Esophagus (tissue), 2 donors: ENCODE results near the gene PSMA8. TPM values are rescaled to one million over a fixed set of nuclear protein-coding genes. Genes with fewer than 3 reads are reported as not detected.
"Not testable (repeated sequence)": the region's sequence is repeated elsewhere in the genome, so short reads cannot be mapped to it uniquely, and the experiment has no call there.

ENCODE experiments used
- H3K27ac ChIP-seq, 2 donors: one replicate each; pipeline ENCODE4 v1.5.1; 2013; ENCODE audit warnings: low read depth in 2 of 2, mild to moderate bottlenecking in 2 of 2, inconsistent platforms in 1 of 2, low read length in 1 of 2, moderate library complexity in 1 of 2
- H3K27me3 ChIP-seq, 2 donors: one replicate each; pipeline ENCODE4 v1.6.1; 2013; ENCODE audit warnings: low read length in 2 of 2, control low read depth in 1 of 2, mild to moderate bottlenecking in 1 of 2; ENCODE audit not compliant: insufficient read depth in 2 of 2, control insufficient read depth in 1 of 2
- H3K36me3 ChIP-seq, 2 donors: one replicate each; pipeline ENCODE4 v1.6.1; 2013; ENCODE audit warnings: low read length in 1 of 2; ENCODE audit not compliant: control insufficient read depth in 2 of 2, insufficient read depth in 2 of 2
- H3K4me1 ChIP-seq, 2 donors: one replicate each; pipeline ENCODE4 v1.6.1; 2013; ENCODE audit warnings: low read length in 1 of 2; ENCODE audit not compliant: control insufficient read depth in 2 of 2, insufficient read depth in 2 of 2
- H3K4me3 ChIP-seq, 2 donors: one replicate each; pipeline ENCODE4 v1.5.1; 2013; ENCODE audit warnings: low read length in 2 of 2, mild to moderate bottlenecking in 2 of 2, low read depth in 1 of 2, moderate library complexity in 1 of 2
- H3K9me3 ChIP-seq, 2 donors: one replicate each; pipeline ENCODE4 v1.6.1; 2013; ENCODE audit warnings: mild to moderate bottlenecking in 2 of 2, low read depth in 1 of 2, low read length in 1 of 2, moderate library complexity in 1 of 2; ENCODE audit not compliant: control insufficient read depth in 2 of 2, insufficient read depth in 1 of 2
- WGBS, 2 donors: extraction: QIAGEN DNeasy Blood & Tissue Kit; methylation state at CpG; one replicate each; pipeline ENCODE4 v1.1.7; 2013; 5-methylcytosine and 5-hydroxymethylcytosine counted together
- polyA plus RNA-seq, 2 donors: library from polyadenylated mRNA; stranded (reverse); fragments of 200-250 nt; gene quantifications; one replicate each; pipeline ENCODE4 v1.2.3, GENCODE V29; 2013
- donor health status: healthy with polysubstance abuse.
- donor health status: Bipolar disorder and iron deficiency.

Gene PSMA8
- polyA plus RNA-seq, 2 donors, result 0.04 TPM

- Histone ChIP-seq H3K27ac (no peak overlapping the region), H3K9me3 (no peaks in the 10 kb centered on the region), H3K36me3 (no peaks in the 10 kb centered on the region), H3K27me3 (no peaks in the 10 kb centered on the region), H3K4me3 (no peak overlapping the region), H3K4me1 (no peaks in the 10 kb centered on the region)
- 87 to 89% methylated on average over 3 of the region's 3 CpGs for WGBS, 2 donors
Measured at GRCh38 chr18:26196605-26197004, 62.9 kb downstream of the PSMA8 start.

GRCh38 chr18:26202001-26202400 lies 68.3 kb downstream of the PSMA8 start:
- WGBS, 2 donors, result 81 to 88% methylated on average over 8 of the region's 9 CpGs
- not testable (repeated sequence) for H3K4me3 ChIP-seq, H3K4me1 ChIP-seq

GRCh38 chr18:26205318-26205717 lies 71.6 kb downstream of the PSMA8 start:
- no peaks in the 10 kb centered on the region for H3K36me3 ChIP-seq
- no peak overlapping the region for H3K27ac ChIP-seq
- no peak overlapping the region for H3K4me3 ChIP-seq
- no peaks in the 10 kb centered on the region for H3K9me3 ChIP-seq
- no peaks in the 10 kb centered on the region for H3K4me1 ChIP-seq
- 93 to 97% methylated on average over 1 of the region's 1 CpG for WGBS, 2 donors
- H3K27me3 ChIP-seq, result no peaks in the 10 kb centered on the region

More at GRCh38 chr18:26202001-26202400, 68.3 kb downstream of the PSMA8 start:
- H3K9me3 ChIP-seq, H3K36me3 ChIP-seq, H3K27ac ChIP-seq, H3K27me3 ChIP-seq: not testable (repeated sequence)

- H3K4me1 ChIP-seq, result no peaks in the 10 kb centered on the region
- WGBS, 2 donors, result 93 to 94% methylated on average over 2 of the region's 2 CpGs
- no peak overlapping the region for H3K4me3 ChIP-seq
- H3K27ac ChIP-seq, result no peak overlapping the region
- no peaks in the 10 kb centered on the region for H3K27me3 ChIP-seq
- no peaks in the 10 kb centered on the region for H3K9me3 ChIP-seq
- H3K36me3 ChIP-seq, result no peaks in the 10 kb centered on the region
Measured at GRCh38 chr18:26206488-26206887, 72.8 kb downstream of the PSMA8 start.

- Histone ChIP-seq H3K27ac (no peak overlapping the region), H3K4me1 (no peaks in the 10 kb centered on the region), H3K9me3 (no peaks in the 10 kb centered on the region), H3K36me3 (no peaks in the 10 kb centered on the region), H3K27me3 (no peaks in the 10 kb centered on the region), H3K4me3 (no peak overlapping the region)
- 55 to 71% methylated on average over 3 of the region's 3 CpGs for WGBS, 2 donors
Measured at GRCh38 chr18:26207937-26208336, 74.3 kb downstream of the PSMA8 start.

GRCh38 chr18:26208977-26209376 lies 75.3 kb downstream of the PSMA8 start:
- H3K4me3 ChIP-seq, result no peak overlapping the region
- whole genome bisulfite sequencing, 2 donors, result 52 to 53% methylated on average over 2 of the region's 2 CpGs
- H3K27me3 ChIP-seq, result no peaks in the 10 kb centered on the region
- H3K9me3 ChIP-seq, result no peaks in the 10 kb centered on the region
- H3K36me3 ChIP-seq, result no peaks in the 10 kb centered on the region
- no peak overlapping the region for H3K27ac ChIP-seq
- H3K4me1 ChIP-seq, result no peaks in the 10 kb centered on the region

- Histone ChIP-seq H3K27ac (no peak overlapping the region), H3K27me3 (no peaks in the 10 kb centered on the region), H3K4me1 (no peaks in the 10 kb centered on the region), H3K4me3 (no peak overlapping the region), H3K9me3 (no peaks in the 10 kb centered on the region), H3K36me3 (no peaks in the 10 kb centered on the region)
- WGBS, 2 donors, result 86 to 92% methylated on average over 4 of the region's 4 CpGs
Measured at GRCh38 chr18:26210147-26210546, 76.5 kb downstream of the PSMA8 start.

GRCh38 chr18:26215247-26215970 lies 81.7 kb downstream of the PSMA8 start:
- H3K36me3 ChIP-seq, result no peaks in the 10 kb centered on the region
- H3K27ac ChIP-seq, result no peak overlapping the region
- H3K9me3 ChIP-seq, result no peaks in the 10 kb centered on the region
- no peaks in the 10 kb centered on the region for H3K27me3 ChIP-seq
- 60 to 65% methylated on average over 7 of the region's 7 CpGs for WGBS, 2 donors
- H3K4me1 ChIP-seq, result no peaks in the 10 kb centered on the region
- H3K4me3 ChIP-seq, result no peak overlapping the region

GRCh38 chr18:26225022-26225693 lies 91.5 kb downstream of the PSMA8 start:
- H3K27me3 ChIP-seq, result no peaks in the 10 kb centered on the region

GRCh38 chr18:26225915-26226228 lies 92.2 kb downstream of the PSMA8 start:
- Histone ChIP-seq H3K4me1 (no peaks in the 10 kb centered on the region), H3K9me3 (no peaks in the 10 kb centered on the region), H3K36me3 (no peaks in the 10 kb centered on the region), H3K27ac (no peak overlapping the region), H3K4me3 (peak overlapping the region; percentile 80 to 97), H3K27me3 (no peaks in the 10 kb centered on the region)
- WGBS, 2 donors, result 7 to 10% methylated on average over 8 of the region's 8 CpGs

More at GRCh38 chr18:26225022-26225693, 91.5 kb downstream of the PSMA8 start:
- Histone ChIP-seq H3K27ac (no peak overlapping the region), H3K4me3 (no peak overlapping the region), H3K9me3 (no peaks in the 10 kb centered on the region), H3K36me3 (no peaks in the 10 kb centered on the region), H3K4me1 (no peaks in the 10 kb centered on the region)
- WGBS, 2 donors, result 80 to 83% methylated on average over 7 of the region's 7 CpGs
